Peyer's patch (tissue), 4 donors: Measurements from ENCODE around the gene LSM4.

Source experiments
- CTCF ChIP-seq, 6 experiments: fragments of 450-650 bp in 4 of 6; fragments of 200-600 bp in 2 of 6; sonication (generic) in 1 of 6; IDR thresholded peaks; one replicate each; pipeline ENCODE4 v1.5.1; 2017 to 2019; ENCODE audit warnings: antibody characterized with exemption in 6 of 6, mild to moderate bottlenecking in 3 of 6, moderate library complexity in 1 of 6
- POLR2A ChIP-seq, 2 donors: fragments of 450-650 bp; IDR thresholded peaks; one replicate each; pipeline ENCODE4 v1.5.1; 2017; ENCODE audit warnings: antibody characterized with exemption in 2 of 2, mild to moderate bottlenecking in 2 of 2, moderate library complexity in 2 of 2

GRCh38 chr19:18308051-18308947, 14.6 kb downstream of the LSM4 start:
- TF ChIP-seq CTCF (IDR thresholded peaks at IDR 0.05) (no peak), POLR2A (IDR thresholded peaks at IDR 0.05) (no peak)
